ENCODE results near the gene ZYG11A. TPM values are rescaled to one million over a fixed set of nuclear protein-coding genes. Genes with fewer than 3 reads are reported as not detected.

The ZYG11A gene
- total RNA-seq, 1 donor from 2014 or later, result 0.26 TPM

DNA sequence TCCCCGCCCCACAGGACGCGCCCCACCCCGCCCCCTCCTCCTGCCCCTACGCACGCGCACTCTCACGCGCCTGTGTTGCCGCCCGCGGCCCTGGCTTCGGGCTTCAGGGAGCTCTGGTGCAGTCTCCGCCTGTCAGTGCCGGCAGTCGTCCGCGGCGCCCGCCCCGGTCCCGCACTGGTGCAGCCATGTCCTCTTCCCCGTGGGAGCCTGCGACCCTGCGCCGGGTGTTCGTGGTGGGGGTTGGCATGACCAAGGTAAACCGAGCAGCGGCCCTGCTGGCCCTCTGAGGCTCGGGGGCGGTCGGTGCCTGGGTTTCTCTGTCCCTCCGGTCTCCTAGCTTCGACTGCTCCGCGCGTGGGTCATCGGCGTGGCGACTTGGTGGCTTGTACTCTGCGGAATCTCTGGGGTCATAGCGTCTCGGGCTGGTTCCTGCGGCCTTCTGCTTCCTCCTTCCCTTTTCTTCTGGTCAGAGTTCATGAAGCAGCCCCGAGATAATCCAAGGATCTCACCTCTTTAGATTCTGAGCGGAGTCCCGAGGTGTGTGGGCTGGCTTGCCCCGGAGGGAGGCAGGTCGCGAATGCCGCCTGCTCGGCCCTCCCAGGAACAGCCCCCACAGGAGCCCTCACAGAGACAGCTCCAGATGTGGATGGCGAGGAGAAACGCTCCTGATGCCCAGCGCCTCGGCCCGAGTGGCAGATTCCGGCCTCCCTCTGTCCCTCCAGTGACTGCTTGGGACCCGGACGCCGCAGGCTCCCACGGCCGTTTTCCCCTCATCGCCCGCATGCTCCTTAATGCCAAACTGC is 84.9 kb downstream of the ZYG11A start, which contains the start of gene SCP2:
TSS of gene SCP2 (plus strand) at position 65 of the 803 bp plus-strand sequence. CDS start at position 186, 121 bp downstream.
- Mint-ChIP-seq H3K27ac (peak within 1 kb of the TSS; percentile 83), H3K4me3 (peak within 1 kb of the TSS; percentile 90), H3K4me1 (ENCODE audit: low read depth) (peaks cover 15% of the 10 kb centered on the region), H3K36me3 (ENCODE audit: low read depth) (no peaks in the 10 kb centered on the region), H3K9me3 (no peaks in the 10 kb centered on the region), H3K27me3 (ENCODE audit: insufficient read depth) (peaks cover 8% of the 10 kb centered on the region)
- DNase-seq (ENCODE audit: low spot score), result peak; percentile 74
- intact Hi-C loops (cut with micrococcal nuclease), result loop anchor here (2.0 to 10.0 kb wide), 7 partner anchors 85 to 563 kb away; partner anchors contain the start of genes CC2D1B, CZIB, LRP8 and TUT4

DNA sequence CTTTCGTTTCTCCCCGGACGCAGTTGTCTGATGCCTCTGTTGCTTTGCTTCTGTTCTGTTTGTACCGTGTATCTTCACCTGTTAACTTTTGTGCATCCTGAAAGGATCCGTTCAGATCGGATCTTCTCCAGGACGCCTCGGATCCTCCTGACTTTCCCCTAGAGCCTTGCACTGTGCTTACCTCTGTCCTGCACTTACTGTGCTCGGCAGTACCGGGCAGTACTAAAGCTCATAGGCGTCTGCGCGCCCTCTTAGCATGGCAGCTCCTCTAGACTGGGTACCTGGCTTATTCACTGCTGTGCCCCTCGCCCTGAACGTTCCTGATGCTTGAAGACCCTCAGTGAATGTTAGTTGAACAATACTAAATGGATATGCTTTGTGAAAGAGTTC is 85.5 kb downstream of the ZYG11A start:
- intact Hi-C loops (cut with micrococcal nuclease), result loop anchor here (5.0 to 10.0 kb wide), 5 partner anchors 84 to 563 kb away; partner anchors contain the start of genes CC2D1B, LRP8 and TUT4
- no peaks in the 10 kb centered on the region for H3K36me3 Mint-ChIP-seq (ENCODE audit: low read depth)

DNA sequence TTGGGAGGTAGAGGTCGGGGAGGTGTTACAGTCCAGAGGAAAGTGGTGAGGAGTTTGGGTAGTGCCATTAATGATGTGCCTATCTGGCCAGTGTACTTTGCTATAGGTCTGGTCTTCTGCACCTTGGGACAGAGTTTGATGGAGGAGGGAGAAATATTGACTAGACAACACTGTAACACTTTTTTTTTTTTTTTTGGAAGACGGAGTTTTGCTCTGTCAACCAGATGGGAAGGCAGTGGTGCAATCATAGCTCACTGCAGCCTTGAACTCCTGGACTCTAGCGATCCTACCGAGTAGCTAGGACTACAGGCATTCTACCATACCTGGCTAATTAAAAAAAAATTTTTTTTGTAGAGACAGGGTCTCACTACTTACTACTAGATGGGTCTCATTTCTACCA is 86.5 kb downstream of the ZYG11A start:
- Mint-ChIP-seq H3K9me3 (no peaks in the 10 kb centered on the region), H3K27me3 (ENCODE audit: insufficient read depth) (peaks cover 9% of the 10 kb centered on the region), H3K27ac (no peak overlapping the region), H3K36me3 (ENCODE audit: low read depth) (no peaks in the 10 kb centered on the region), H3K4me3 (no peak overlapping the region), H3K4me1 (ENCODE audit: low read depth) (peaks cover 15% of the 10 kb centered on the region)
- DNase-seq (ENCODE audit: low spot score), result no peak
- intact Hi-C loops (cut with micrococcal nuclease), result loop anchor here (5.0 to 10.0 kb wide), 5 partner anchors 83 to 564 kb away; partner anchors contain the start of genes CC2D1B, LRP8 and TUT4

More for the DNA sequence above, 85.5 kb downstream of the ZYG11A start:
- Mint-ChIP-seq H3K27me3 (ENCODE audit: insufficient read depth) (peaks cover 9% of the 10 kb centered on the region), H3K4me1 (ENCODE audit: low read depth) (peaks cover 15% of the 10 kb centered on the region), H3K27ac (peak overlapping the region; percentile 83), H3K9me3 (no peaks in the 10 kb centered on the region), H3K4me3 (peak overlapping the region; percentile 90)
- DNase-seq (ENCODE audit: low spot score), result no peak

DNA sequence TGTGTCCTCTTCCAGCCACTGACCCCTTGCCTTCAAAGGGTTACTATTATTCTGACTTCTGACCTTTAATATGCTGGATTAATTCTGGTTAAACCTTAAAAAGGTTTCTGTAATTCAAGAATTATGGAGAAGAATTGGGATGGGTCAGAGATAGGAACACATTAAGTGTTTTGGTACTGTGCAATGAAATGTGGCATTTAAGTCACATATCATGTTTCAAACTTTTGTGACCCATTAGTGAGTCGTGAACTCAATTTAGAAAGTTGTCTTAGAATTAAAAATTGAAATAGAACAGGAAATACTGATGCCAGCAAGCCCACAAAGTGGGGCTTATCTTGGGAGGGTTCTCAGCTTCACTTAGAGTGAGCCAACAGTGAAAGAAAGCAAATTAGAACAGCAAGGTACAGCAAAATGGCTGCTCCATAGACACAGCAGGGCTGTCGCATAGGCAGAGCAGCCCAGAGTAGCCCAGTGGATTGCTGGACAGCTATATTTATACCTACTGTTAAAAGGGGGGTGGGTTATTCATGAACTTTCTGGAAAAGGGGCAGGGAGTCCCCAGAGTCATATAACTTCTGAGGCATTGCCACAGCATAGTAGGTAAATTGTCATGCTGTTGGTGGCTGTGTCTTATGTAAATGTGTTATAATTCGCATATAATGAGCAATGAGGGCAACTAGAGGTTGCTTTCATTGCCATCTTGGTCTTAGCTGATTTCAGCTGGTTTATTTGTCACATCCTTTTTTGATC is 95.0 kb downstream of the ZYG11A start:
- DNase-seq (ENCODE audit: low spot score), result no peak
- no peaks in the 10 kb centered on the region for H3K9me3 Mint-ChIP-seq
- no peaks in the 10 kb centered on the region for H3K4me1 Mint-ChIP-seq (ENCODE audit: low read depth)
- H3K27ac Mint-ChIP-seq, result no peak overlapping the region
- no peaks in the 10 kb centered on the region for H3K27me3 Mint-ChIP-seq (ENCODE audit: insufficient read depth)
- intact Hi-C loops (cut with micrococcal nuclease), result no loop called here
- H3K36me3 Mint-ChIP-seq (ENCODE audit: low read depth), result peaks cover 2% of the 10 kb centered on the region
- H3K4me3 Mint-ChIP-seq, result no peak overlapping the region

DNA sequence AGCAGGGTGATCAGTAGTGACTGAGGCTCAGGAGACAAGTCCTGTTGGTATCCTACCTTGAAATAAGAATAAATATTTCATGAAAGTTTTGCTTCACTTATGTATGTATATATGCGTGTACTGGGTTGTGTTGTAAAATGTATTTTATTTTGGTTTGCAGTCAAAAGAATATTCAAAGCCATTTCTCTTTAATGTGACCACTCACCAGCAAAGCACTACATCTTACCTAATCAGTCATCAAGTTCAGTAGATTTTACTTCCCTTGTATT is 95.6 kb downstream of the ZYG11A start:
- H3K27ac Mint-ChIP-seq, result no peak overlapping the region
- no peak for DNase-seq (ENCODE audit: low spot score)
- intact Hi-C loops (cut with micrococcal nuclease), result no loop called here
- H3K4me1 Mint-ChIP-seq (ENCODE audit: low read depth), result no peaks in the 10 kb centered on the region
- H3K36me3 Mint-ChIP-seq (ENCODE audit: low read depth), result peaks cover 2% of the 10 kb centered on the region
- no peaks in the 10 kb centered on the region for H3K9me3 Mint-ChIP-seq
- H3K27me3 Mint-ChIP-seq (ENCODE audit: insufficient read depth), result no peaks in the 10 kb centered on the region
- H3K4me3 Mint-ChIP-seq, result no peak overlapping the region

DNA sequence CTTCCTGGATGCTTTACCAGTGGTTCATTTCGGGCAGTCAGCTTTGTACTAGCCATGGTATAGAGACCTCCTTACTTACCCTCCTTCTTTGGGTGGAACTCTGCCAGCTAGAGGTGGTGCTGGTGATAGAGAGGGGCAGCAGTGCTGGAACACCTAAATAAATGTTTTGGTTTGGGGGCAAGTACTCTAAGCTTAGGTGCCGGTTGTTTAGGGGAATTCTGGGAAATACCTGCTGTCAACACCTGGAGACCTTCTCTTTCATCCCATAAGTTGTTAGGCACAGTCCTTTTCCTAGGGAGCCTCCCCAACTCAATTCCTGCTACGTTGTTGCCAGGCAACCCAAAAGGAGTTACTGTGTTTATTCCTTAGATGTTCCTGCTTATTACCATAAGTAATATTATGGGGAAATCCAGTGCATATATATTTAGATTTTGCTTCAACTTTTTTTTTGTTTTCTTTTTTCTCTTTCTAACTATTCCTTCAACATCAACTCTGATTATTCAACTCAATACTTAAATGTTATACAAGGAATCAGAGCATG is 101.4 kb downstream of the ZYG11A start:
- Mint-ChIP-seq H3K36me3 (ENCODE audit: low read depth) (peaks cover 6% of the 10 kb centered on the region), H3K27ac (no peak overlapping the region), H3K4me3 (no peak overlapping the region), H3K27me3 (ENCODE audit: insufficient read depth) (no peaks in the 10 kb centered on the region), H3K9me3 (no peaks in the 10 kb centered on the region), H3K4me1 (ENCODE audit: low read depth) (peaks cover 4% of the 10 kb centered on the region)
- intact Hi-C loops (cut with micrococcal nuclease), result no loop called here
- DNase-seq (ENCODE audit: low spot score), result no peak

DNA sequence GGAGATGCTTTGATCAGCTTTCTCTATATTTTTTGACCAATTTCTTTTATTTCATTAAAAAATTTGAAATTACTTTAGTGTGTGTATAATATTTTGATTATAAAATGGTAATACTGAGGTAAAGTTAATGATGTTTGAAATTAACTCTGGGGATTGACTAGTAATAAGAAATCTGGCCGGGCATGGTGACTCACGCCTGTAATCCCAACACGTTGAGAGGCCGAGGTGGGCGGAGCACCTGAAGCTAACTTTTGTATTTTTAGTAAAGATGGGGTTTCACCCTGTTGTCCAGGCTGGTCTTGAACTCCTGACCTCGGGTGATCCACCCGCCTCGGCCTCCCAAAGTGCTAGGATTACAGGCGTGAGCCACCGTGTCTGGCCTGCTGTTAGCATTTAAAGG is 102.0 kb downstream of the ZYG11A start:
- H3K27me3 Mint-ChIP-seq (ENCODE audit: insufficient read depth), result no peaks in the 10 kb centered on the region
- intact Hi-C loops (cut with micrococcal nuclease), result no loop called here

More for the DNA sequence above, 102.0 kb downstream of the ZYG11A start:
- Mint-ChIP-seq H3K9me3 (no peaks in the 10 kb centered on the region), H3K4me3 (no peak overlapping the region), H3K4me1 (ENCODE audit: low read depth) (peaks cover 4% of the 10 kb centered on the region), H3K27ac (no peak overlapping the region), H3K36me3 (ENCODE audit: low read depth) (peaks cover 10% of the 10 kb centered on the region)
- no peak for DNase-seq (ENCODE audit: low spot score)

Other genes with a start within 250 kb of the ZYG11A start
- 32.7 and 32.8 TPM in 2 replicates for gene GPX7, start 240.4 kb upstream of the ZYG11A start, total RNA-seq
- gene SHISAL2A, start 209.6 kb upstream of the ZYG11A start, total RNA-seq, result 5.7 and 6.0 TPM in 2 replicates
- gene COA7, start 144.4 kb upstream of the ZYG11A start, total RNA-seq, result 37.6 and 39.9 TPM in 2 replicates
- 8.4 and 8.5 TPM in 2 replicates for gene ZYG11B, start 116.3 kb upstream of the ZYG11A start, total RNA-seq
- gene ECHDC2, start 79.0 kb downstream of the ZYG11A start, total RNA-seq, result 57.6 and 61.3 TPM in 2 replicates
- 54.7 and 58.3 TPM in 2 replicates for gene SCP2, start 84.5 kb downstream of the ZYG11A start, total RNA-seq
- gene PODN, start 219.5 kb downstream of the ZYG11A start, total RNA-seq, result not detected in 2 replicates